ENCODE measurements around the gene ZNF678.

- no peak for TF ChIP-seq CTCF (conservative IDR thresholded peaks at IDR 0.05)
- no peak for TF ChIP-seq EZH2 (IDR thresholded peaks at IDR 0.05; ENCODE audit: low read depth)
Measured at GRCh38 chr1:227621211-227621610, 57.9 kb downstream of the ZNF678 start.

All from PC-9 (cell line).